GM23338 (cell line): ENCODE data around the gene JOSD2. TPM values are rescaled to one million over a fixed set of nuclear protein-coding genes. Genes with fewer than 3 reads are reported as not detected.

Experiments used
- EZH2 ChIP-seq: fragments of 200-600 bp; sonication (generic); IDR thresholded peaks from one replicate; pipeline ENCODE4 v1.8.0; 2017; ENCODE audit warnings: antibody characterized with exemption, mild to moderate bottlenecking, low read depth; ENCODE audit not compliant: unreplicated experiment
- EZH2phosphoT487 ChIP-seq: fragments of 200-600 bp; sonication (generic); IDR thresholded peaks from one replicate; pipeline ENCODE4 v1.8.1; 2018; ENCODE audit warnings: antibody characterized with exemption; ENCODE audit not compliant: unreplicated experiment
- JUNB ChIP-seq: IDR thresholded peaks from one replicate; pipeline ENCODE4 v1.6.1; 2016; ENCODE audit warnings: antibody characterized with exemption; ENCODE audit not compliant: unreplicated experiment
- POLR2AphosphoS5 ChIP-seq: IDR thresholded peaks from 2 replicates; pipeline ENCODE4 v1.6.1; 2016; ENCODE audit warnings: antibody characterized with exemption, low read depth
- ZNF114 ChIP-seq: fragments of 250-450 bp; sonication (Bioruptor Pico); IDR thresholded peaks from 2 replicates; pipeline ENCODE4 v1.5.0; 2020; ENCODE audit warnings: mild to moderate bottlenecking, moderate library complexity
- polyA plus RNA-seq: library from polyadenylated mRNA; unstranded; fragments of >200 nt; fragmentation: Nextera tagmentation; extraction: Ambion mirVana; gene quantifications from 2 replicates; pipeline ENCODE4 v1.2.1, GENCODE V29; 2016
- total RNA-seq: library from RNA; depleted of rRNA; stranded (reverse); fragments of >200 nt; shearing (Covaris generic); gene quantifications from 2 replicates; pipeline ENCODE4 v1.2.3, GENCODE V29; 2014
- TF ChIP-seq, protein P1 (sequence below): fragments of 250-450 bp; sonication (Bioruptor Pico); IDR thresholded peaks from 2 replicates; pipeline ENCODE4 v1.5.0; 2020; ENCODE audit warnings: mild to moderate bottlenecking, moderate library complexity
- TF ChIP-seq, protein P2 (sequence below), 2 experiments: fragments of 200-600 bp in 1 of 2; sonication (generic) in 1 of 2; conservative IDR thresholded peaks; 2 replicates each; pipeline versions ENCODE4 v1.5.1 to v1.6.1; 2016 to 2017; ENCODE audit warnings: antibody characterized with exemption in 2 of 2, low read depth in 2 of 2, mild to moderate bottlenecking in 2 of 2, moderate library complexity in 1 of 2

JOSD2 gene
- total and polyA plus RNA-seq, 2 experiments from 2014 or later = 3.3 to 5.8 TPM

DNA sequence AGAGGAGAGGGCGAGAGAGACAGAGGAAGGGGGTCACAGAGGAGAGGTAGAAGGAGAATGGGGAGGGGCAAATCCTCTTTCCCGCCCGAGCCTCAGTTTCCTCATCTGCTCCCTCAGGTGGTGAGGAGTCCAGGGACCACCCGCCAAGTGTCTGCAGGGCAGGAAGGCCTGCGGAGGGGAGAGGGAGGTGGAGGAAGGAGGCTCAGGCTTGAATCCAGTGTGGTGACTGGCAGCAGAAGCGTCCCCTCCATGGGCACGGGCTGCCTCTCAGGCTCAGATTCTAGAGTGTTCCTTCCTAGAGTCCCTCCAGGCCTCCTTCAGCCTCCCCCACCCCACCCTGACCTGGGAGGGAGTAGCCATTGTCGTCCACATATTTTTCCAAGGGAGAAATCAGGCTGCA, 17.8 kb downstream of the JOSD2 start (continued):
- TF ChIP-seq, protein P1, sequence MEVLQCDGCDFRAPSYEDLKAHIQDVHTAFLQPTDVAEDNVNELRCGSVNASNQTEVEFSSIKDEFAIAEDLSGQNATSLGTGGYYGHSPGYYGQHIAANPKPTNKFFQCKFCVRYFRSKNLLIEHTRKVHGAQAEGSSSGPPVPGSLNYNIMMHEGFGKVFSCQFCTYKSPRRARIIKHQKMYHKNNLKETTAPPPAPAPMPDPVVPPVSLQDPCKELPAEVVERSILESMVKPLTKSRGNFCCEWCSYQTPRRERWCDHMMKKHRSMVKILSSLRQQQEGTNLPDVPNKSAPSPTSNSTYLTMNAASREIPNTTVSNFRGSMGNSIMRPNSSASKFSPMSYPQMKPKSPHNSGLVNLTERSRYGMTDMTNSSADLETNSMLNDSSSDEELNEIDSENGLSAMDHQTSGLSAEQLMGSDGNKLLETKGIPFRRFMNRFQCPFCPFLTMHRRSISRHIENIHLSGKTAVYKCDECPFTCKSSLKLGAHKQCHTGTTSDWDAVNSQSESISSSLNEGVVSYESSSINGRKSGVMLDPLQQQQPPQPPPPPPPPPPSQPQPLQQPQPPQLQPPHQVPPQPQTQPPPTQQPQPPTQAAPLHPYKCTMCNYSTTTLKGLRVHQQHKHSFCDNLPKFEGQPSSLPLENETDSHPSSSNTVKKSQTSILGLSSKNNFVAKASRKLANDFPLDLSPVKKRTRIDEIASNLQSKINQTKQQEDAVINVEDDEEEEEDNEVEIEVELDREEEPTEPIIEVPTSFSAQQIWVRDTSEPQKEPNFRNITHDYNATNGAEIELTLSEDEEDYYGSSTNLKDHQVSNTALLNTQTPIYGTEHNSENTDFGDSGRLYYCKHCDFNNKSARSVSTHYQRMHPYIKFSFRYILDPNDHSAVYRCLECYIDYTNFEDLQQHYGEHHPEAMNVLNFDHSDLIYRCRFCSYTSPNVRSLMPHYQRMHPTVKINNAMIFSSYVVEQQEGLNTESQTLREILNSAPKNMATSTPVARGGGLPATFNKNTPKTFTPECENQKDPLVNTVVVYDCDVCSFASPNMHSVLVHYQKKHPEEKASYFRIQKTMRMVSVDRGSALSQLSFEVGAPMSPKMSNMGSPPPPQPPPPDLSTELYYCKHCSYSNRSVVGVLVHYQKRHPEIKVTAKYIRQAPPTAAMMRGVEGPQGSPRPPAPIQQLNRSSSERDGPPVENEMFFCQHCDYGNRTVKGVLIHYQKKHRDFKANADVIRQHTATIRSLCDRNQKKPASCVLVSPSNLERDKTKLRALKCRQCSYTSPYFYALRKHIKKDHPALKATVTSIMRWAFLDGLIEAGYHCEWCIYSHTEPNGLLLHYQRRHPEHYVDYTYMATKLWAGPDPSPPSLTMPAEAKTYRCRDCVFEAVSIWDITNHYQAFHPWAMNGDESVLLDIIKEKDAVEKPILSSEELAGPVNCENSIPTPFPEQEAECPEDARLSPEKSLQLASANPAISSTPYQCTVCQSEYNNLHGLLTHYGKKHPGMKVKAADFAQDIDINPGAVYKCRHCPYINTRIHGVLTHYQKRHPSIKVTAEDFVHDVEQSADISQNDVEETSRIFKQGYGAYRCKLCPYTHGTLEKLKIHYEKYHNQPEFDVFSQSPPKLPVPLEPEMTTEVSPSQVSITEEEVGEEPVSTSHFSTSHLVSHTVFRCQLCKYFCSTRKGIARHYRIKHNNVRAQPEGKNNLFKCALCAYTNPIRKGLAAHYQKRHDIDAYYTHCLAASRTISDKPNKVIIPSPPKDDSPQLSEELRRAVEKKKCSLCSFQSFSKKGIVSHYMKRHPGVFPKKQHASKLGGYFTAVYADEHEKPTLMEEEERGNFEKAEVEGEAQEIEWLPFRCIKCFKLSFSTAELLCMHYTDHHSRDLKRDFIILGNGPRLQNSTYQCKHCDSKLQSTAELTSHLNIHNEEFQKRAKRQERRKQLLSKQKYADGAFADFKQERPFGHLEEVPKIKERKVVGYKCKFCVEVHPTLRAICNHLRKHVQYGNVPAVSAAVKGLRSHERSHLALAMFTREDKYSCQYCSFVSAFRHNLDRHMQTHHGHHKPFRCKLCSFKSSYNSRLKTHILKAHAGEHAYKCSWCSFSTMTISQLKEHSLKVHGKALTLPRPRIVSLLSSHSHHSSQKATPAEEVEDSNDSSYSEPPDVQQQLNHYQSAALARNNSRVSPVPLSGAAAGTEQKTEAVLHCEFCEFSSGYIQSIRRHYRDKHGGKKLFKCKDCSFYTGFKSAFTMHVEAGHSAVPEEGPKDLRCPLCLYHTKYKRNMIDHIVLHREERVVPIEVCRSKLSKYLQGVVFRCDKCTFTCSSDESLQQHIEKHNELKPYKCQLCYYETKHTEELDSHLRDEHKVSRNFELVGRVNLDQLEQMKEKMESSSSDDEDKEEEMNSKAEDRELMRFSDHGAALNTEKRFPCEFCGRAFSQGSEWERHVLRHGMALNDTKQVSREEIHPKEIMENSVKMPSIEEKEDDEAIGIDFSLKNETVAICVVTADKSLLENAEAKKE = no peak
- TF ChIP-seq JUNB (no peak), POLR2AphosphoS5 (no peak), EZH2phosphoT487 (no peak), ZNF114 (CRISPR knock-in tag) (no peak), EZH2 (no peak)
- TF ChIP-seq, protein P2, sequence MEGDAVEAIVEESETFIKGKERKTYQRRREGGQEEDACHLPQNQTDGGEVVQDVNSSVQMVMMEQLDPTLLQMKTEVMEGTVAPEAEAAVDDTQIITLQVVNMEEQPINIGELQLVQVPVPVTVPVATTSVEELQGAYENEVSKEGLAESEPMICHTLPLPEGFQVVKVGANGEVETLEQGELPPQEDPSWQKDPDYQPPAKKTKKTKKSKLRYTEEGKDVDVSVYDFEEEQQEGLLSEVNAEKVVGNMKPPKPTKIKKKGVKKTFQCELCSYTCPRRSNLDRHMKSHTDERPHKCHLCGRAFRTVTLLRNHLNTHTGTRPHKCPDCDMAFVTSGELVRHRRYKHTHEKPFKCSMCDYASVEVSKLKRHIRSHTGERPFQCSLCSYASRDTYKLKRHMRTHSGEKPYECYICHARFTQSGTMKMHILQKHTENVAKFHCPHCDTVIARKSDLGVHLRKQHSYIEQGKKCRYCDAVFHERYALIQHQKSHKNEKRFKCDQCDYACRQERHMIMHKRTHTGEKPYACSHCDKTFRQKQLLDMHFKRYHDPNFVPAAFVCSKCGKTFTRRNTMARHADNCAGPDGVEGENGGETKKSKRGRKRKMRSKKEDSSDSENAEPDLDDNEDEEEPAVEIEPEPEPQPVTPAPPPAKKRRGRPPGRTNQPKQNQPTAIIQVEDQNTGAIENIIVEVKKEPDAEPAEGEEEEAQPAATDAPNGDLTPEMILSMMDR (conservative IDR thresholded peaks at IDR 0.05; ENCODE audit: low read depth in 2 of 2) = no peak
